HepG2 (cell line): Measurements from ENCODE around the gene FNDC7. TPM values are rescaled to one million over a fixed set of nuclear protein-coding genes. Genes with fewer than 3 reads are reported as not detected.

Source experiments
- CHD2 ChIP-seq: IDR thresholded peaks from 2 replicates; pipeline ENCODE4 v1.6.1; 2011; ENCODE audit warnings: low read depth, low read length, improper control_type of control experiment
- DR1 ChIP-seq: sonication (generic); formaldehyde crosslinking; IDR thresholded peaks from 2 replicates; pipeline ENCODE4 v1.8.0; 2021; ENCODE audit warnings: mild to moderate bottlenecking, missing genetic modification reagents, inconsistent platforms
- EHMT2 ChIP-seq: fragments of 200-600 bp; sonication (generic); IDR thresholded peaks from 2 replicates; pipeline ENCODE4 v1.7.0; 2017; ENCODE audit warnings: antibody characterized with exemption, low read depth, low read length, borderline replicate concordance
- NFIC ChIP-seq: IDR thresholded peaks from 2 replicates; pipeline ENCODE4 v1.6.1; 2012; ENCODE audit warnings: mild to moderate bottlenecking, low read length, inconsistent platforms
- SCMH1 ChIP-seq: sonication (generic); formaldehyde crosslinking; IDR thresholded peaks from 2 replicates; pipeline ENCODE4 v1.9.0; 2021; ENCODE audit warnings: missing genetic modification reagents, mild to moderate bottlenecking, borderline replicate concordance
- SMYD3 ChIP-seq: sonication (generic); formaldehyde crosslinking; IDR thresholded peaks from 2 replicates; pipeline ENCODE4 v1.8.1; 2023; ENCODE audit warnings: mild to moderate bottlenecking, missing genetic modification reagents
- SNAI1 ChIP-seq: sonication (generic); formaldehyde crosslinking; IDR thresholded peaks from 2 replicates; pipeline ENCODE4 v1.5.0; 2020; ENCODE audit warnings: mild to moderate bottlenecking, missing genetic modification reagents, borderline replicate concordance
- TRIM24 ChIP-seq: sonication (generic); formaldehyde crosslinking; IDR thresholded peaks from 2 replicates; pipeline ENCODE4 v1.8.0; 2022; ENCODE audit warnings: mild to moderate bottlenecking, missing genetic modification reagents
- ZBTB3 ChIP-seq: sonication (generic); formaldehyde crosslinking; IDR thresholded peaks from 2 replicates; pipeline ENCODE4 v1.4.0; 2020; ENCODE audit warnings: low read depth, mild to moderate bottlenecking, moderate library complexity, missing genetic modification reagents, borderline replicate concordance
- ZNF660 ChIP-seq: sonication (generic); formaldehyde crosslinking; IDR thresholded peaks from 2 replicates; pipeline ENCODE4 v1.5.1; 2020; ENCODE audit warnings: mild to moderate bottlenecking, low read depth, missing genetic modification reagents, borderline replicate concordance
- ZNF724P ChIP-seq: sonication (generic); formaldehyde crosslinking; IDR thresholded peaks from 2 replicates; pipeline ENCODE4 v1.8.0; 2022; ENCODE audit warnings: missing genetic modification reagents, borderline replicate concordance
- polyA plus RNA-seq, 8 experiments: library from polyadenylated mRNA; depleted of rRNA in 3 of 8; stranded (reverse) in 7 of 8; unstranded in 1 of 8; fragments of >200 nt; fragmentation: Illumina TruSeq in 4 of 8; extraction: Trizol in 4 of 8; gene quantifications; 2 replicates each; pipeline versions ENCODE4 v1.2.1 to v1.2.3, GENCODE V29; 2011 to 2016; ENCODE audit warnings: low read depth in 4 of 8, missing spikeins in 1 of 8, mixed read lengths in 1 of 8; ENCODE audit not compliant: insufficient read depth in 1 of 8
- total RNA-seq, 5 experiments: library from RNA; depleted of rRNA; stranded (reverse); fragments of >200 nt; fragmentation: Illumina TruSeq; extraction: Trizol; gene quantifications; 2 replicates each; pipeline ENCODE4 v1.2.3, GENCODE V29; 2016; ENCODE audit warnings: low read depth in 1 of 5
- TF ChIP-seq, protein P1 (sequence below), 2 experiments: fragments of 450-650 bp in 1 of 2; sonication (generic) in 1 of 2; formaldehyde crosslinking in 1 of 2; IDR thresholded peaks; 2 replicates each; pipeline versions ENCODE4 v1.6.1 to v1.8.0; 2016 to 2022; ENCODE audit warnings: antibody characterized with exemption in 1 of 2, mild to moderate bottlenecking in 1 of 2, missing genetic modification reagents in 1 of 2
- TF ChIP-seq, protein P2 (sequence below): sonication (generic); formaldehyde crosslinking; IDR thresholded peaks from 2 replicates; pipeline ENCODE4 v1.8.0; 2022; ENCODE audit warnings: missing genetic modification reagents, mild to moderate bottlenecking, borderline replicate concordance
- TF ChIP-seq, protein P3 (sequence below): sonication (generic); formaldehyde crosslinking; IDR thresholded peaks from 2 replicates; pipeline ENCODE4 v1.5.0; 2020; ENCODE audit warnings: missing genetic modification reagents

The FNDC7 gene
- total and polyA plus RNA-seq, 2 of the 13 experiments (the other 11 are each of a cell fraction or from before 2014, with no cell fraction given), result 0.03 TPM; not detected in 1

DNA sequence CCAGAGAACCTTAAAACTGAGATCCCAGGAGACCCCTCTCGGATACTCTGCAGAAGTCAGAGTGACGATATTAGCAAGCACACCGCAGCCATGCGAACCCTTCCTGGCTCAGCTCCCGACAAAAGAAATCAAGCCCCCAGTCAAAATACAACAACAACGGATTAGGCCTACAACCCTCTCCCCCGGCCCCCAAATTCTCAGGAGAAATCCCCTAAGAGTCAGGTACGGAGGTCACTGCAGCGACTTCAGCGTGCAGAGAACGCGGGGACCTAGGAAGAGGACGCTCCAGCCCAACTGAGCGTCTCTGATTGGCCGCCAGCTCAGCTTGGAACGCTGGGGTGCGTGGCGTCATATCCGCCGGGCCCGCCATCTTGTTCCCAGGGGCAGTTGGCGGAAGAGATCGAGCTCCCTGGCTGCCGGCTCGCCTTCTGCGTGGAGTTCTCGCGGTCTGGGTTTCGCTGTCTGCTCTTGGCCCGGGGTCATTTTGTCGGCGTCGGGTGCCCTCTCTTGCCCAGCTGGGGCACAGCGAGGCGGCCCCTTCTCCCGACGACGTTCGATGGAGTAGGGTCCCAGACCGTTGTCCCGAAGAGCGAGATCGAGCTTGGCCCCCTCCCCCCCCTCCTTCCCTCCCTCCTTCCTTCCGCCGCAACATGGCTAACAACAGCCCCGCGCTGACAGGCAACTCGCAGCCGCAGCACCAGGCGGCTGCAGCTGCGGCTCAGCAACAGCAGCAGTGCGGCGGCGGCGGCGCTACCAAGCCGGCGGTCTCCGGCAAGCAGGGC lies 20.6 kb upstream of the FNDC7 start, which contains the start of gene PRPF38B (continued):
- TF ChIP-seq, protein P1, sequence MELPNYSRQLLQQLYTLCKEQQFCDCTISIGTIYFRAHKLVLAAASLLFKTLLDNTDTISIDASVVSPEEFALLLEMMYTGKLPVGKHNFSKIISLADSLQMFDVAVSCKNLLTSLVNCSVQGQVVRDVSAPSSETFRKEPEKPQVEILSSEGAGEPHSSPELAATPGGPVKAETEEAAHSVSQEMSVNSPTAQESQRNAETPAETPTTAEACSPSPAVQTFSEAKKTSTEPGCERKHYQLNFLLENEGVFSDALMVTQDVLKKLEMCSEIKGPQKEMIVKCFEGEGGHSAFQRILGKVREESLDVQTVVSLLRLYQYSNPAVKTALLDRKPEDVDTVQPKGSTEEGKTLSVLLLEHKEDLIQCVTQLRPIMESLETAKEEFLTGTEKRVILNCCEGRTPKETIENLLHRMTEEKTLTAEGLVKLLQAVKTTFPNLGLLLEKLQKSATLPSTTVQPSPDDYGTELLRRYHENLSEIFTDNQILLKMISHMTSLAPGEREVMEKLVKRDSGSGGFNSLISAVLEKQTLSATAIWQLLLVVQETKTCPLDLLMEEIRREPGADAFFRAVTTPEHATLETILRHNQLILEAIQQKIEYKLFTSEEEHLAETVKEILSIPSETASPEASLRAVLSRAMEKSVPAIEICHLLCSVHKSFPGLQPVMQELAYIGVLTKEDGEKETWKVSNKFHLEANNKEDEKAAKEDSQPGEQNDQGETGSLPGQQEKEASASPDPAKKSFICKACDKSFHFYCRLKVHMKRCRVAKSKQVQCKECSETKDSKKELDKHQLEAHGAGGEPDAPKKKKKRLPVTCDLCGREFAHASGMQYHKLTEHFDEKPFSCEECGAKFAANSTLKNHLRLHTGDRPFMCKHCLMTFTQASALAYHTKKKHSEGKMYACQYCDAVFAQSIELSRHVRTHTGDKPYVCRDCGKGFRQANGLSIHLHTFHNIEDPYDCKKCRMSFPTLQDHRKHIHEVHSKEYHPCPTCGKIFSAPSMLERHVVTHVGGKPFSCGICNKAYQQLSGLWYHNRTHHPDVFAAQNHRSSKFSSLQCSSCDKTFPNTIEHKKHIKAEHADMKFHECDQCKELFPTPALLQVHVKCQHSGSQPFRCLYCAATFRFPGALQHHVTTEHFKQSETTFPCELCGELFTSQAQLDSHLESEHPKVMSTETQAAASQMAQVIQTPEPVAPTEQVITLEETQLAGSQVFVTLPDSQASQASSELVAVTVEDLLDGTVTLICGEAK (IDR thresholded peaks at IDR 0.05), result no peak
- TF ChIP-seq, protein P1 (CRISPR knock-in tag; IDR thresholded peaks at IDR 0.05), result peak; percentile 73
- peak; percentile 39; the same call in 1 of the 2 replicates for TF ChIP-seq SNAI1
- no peak for TF ChIP-seq NFIC
- no peak for TF ChIP-seq SMYD3 (CRISPR knock-in tag)
- TF ChIP-seq EHMT2, result no peak
- TF ChIP-seq TRIM24 (CRISPR knock-in tag), result no peak
- TF ChIP-seq DR1 (CRISPR knock-in tag), result peak; percentile 76
- TF ChIP-seq CHD2, result peak; percentile 75
- TF ChIP-seq ZNF660 (CRISPR knock-in tag), result no peak; the same call in 1 of the 2 replicates
- TF ChIP-seq, protein P2, sequence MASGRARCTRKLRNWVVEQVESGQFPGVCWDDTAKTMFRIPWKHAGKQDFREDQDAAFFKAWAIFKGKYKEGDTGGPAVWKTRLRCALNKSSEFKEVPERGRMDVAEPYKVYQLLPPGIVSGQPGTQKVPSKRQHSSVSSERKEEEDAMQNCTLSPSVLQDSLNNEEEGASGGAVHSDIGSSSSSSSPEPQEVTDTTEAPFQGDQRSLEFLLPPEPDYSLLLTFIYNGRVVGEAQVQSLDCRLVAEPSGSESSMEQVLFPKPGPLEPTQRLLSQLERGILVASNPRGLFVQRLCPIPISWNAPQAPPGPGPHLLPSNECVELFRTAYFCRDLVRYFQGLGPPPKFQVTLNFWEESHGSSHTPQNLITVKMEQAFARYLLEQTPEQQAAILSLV (CRISPR knock-in tag), result peak; percentile 5; the same call in 1 of the 2 replicates
- TF ChIP-seq SCMH1, result no peak
- TF ChIP-seq ZNF724P (CRISPR knock-in tag), result no peak; the same call in 1 of the 2 replicates
- TF ChIP-seq, protein P3, sequence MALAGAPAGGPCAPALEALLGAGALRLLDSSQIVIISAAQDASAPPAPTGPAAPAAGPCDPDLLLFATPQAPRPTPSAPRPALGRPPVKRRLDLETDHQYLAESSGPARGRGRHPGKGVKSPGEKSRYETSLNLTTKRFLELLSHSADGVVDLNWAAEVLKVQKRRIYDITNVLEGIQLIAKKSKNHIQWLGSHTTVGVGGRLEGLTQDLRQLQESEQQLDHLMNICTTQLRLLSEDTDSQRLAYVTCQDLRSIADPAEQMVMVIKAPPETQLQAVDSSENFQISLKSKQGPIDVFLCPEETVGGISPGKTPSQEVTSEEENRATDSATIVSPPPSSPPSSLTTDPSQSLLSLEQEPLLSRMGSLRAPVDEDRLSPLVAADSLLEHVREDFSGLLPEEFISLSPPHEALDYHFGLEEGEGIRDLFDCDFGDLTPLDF, result no peak
- TF ChIP-seq ZBTB3 (CRISPR knock-in tag), result peak; percentile 79; the same call in 1 of the 2 replicates
